ENCODE data around the gene MEFV. TPM values are rescaled to one million over a fixed set of nuclear protein-coding genes. Genes with fewer than 3 reads are reported as not detected.

Gene MEFV
- total and polyA plus RNA-seq, 3 experiments from 2014 or later, result 0.18 TPM; not detected in 2

- Histone ChIP-seq H3K4me3 (ENCODE audit: low read length) (no peak overlapping the region), H3K36me3 (ENCODE audit: insufficient read depth, low read length) (peaks cover 42% of the 10 kb centered on the region), H3K27ac (ENCODE audit: low read depth, low read length) (no peak overlapping the region), H3K27me3 (ENCODE audit: insufficient read depth, low read length, poor library complexity, severe bottlenecking) (no peaks in the 10 kb centered on the region), H3K9me3 (ENCODE audit: low read length) (peaks cover 55% of the 10 kb centered on the region), H3K4me1 (ENCODE audit: insufficient read depth, low read length) (no peaks in the 10 kb centered on the region)
- ChIA-PET CTCF (interaction anchor here (1.0 to 1.4 kb wide), 4 partner anchors 10 to 163 kb away, joined by 3 read pairs; partner anchors contain the start of gene ZNF263), POLR2A (no interaction called here)
- DNase-seq, result no peak
- Mint-ChIP-seq H3K4me3 (no peak overlapping the region), H3K9me3 (peaks cover 18 to 82% (median 75%) of the 10 kb centered on the region in 5 donors), H3K27ac (no peak overlapping the region), H3K27me3 (no peaks in the 10 kb centered on the region), H3K4me1 (peaks cover 5 to 12% (median 7%) of the 10 kb centered on the region in 3 donors), H3K36me3 (peaks cover 34 to 73% (median 66%) of the 10 kb centered on the region in 3 donors)
These were observed 36.2 kb upstream of the MEFV start for GRCh38 chr16:3292604-3293003.

GRCh38 chr16:3289998-3290673, 33.7 kb upstream of the MEFV start:
- no peak for DNase-seq
- H3K9me3 Mint-ChIP-seq, result peaks cover 18 to 81% (median 69%) of the 10 kb centered on the region in 5 donors
- H3K27ac Mint-ChIP-seq, result no peak overlapping the region
- CTCF ChIA-PET, result interaction anchor here (1.1 kb wide), 1 partner anchor 23 kb away, joined by 3 read pairs; no protein-coding TSS in a partner anchor
- H3K4me1 Mint-ChIP-seq, result peaks cover 19 to 30% (median 20%) of the 10 kb centered on the region in 3 donors
- peaks cover 43 to 86% (median 76%) of the 10 kb centered on the region in 3 donors for H3K36me3 Mint-ChIP-seq
- no peaks in the 10 kb centered on the region for H3K27me3 ChIP-seq (ENCODE audit: insufficient read depth, low read length, poor library complexity, severe bottlenecking)
- H3K4me3 Mint-ChIP-seq, result no peak overlapping the region
- H3K4me3 ChIP-seq (ENCODE audit: low read length), result peak overlapping the region; percentile 52
- peaks cover 62% of the 10 kb centered on the region for H3K36me3 ChIP-seq (ENCODE audit: insufficient read depth, low read length)
- H3K4me1 ChIP-seq (ENCODE audit: insufficient read depth, low read length), result peaks cover 4% of the 10 kb centered on the region
- POLR2A ChIA-PET, result no interaction called here
- no peaks in the 10 kb centered on the region for H3K27me3 Mint-ChIP-seq
- no peak overlapping the region for H3K27ac ChIP-seq (ENCODE audit: low read depth, low read length)
- H3K9me3 ChIP-seq (ENCODE audit: low read length), result peaks cover 63% of the 10 kb centered on the region

- peak overlapping the region in 2 of 8 donors; percentile 36 to 68 for H3K27ac Mint-ChIP-seq
These were observed 28.7 kb upstream of the MEFV start for GRCh38 chr16:3285131-3285530.

GRCh38 chr16:3283543-3284447, 27.4 kb upstream of the MEFV start:
- H3K4me3 Mint-ChIP-seq, result peak overlapping the region; percentile 88 to 97 (median 96)
- Histone ChIP-seq H3K27me3 (ENCODE audit: insufficient read depth, low read length, poor library complexity, severe bottlenecking) (no peaks in the 10 kb centered on the region), H3K4me1 (ENCODE audit: insufficient read depth, low read length) (peaks cover 25% of the 10 kb centered on the region), H3K27ac (ENCODE audit: low read depth, low read length) (peak overlapping the region; percentile 95), H3K9me3 (ENCODE audit: low read length) (peaks cover 15% of the 10 kb centered on the region), H3K36me3 (ENCODE audit: insufficient read depth, low read length) (peaks cover 35% of the 10 kb centered on the region), H3K4me3 (ENCODE audit: low read length) (peak overlapping the region; percentile 91)
- POLR2A ChIA-PET, result interaction anchor here (0.6 to 1.9 kb wide), 9 partner anchors 20 to 173 kb away, joined by 3 to 21 read pairs (median 6); partner anchors contain the start of genes TIGD7, ZNF174, ZNF213 and ZNF75A
- CTCF ChIA-PET, result interaction anchor here (0.7 to 2.1 kb wide), 9 partner anchors 9 to 217 kb away, joined by 3 to 7 read pairs (median 3); partner anchors contain the start of genes CLUAP1, TIGD7, ZNF174 and ZNF75A
- no peaks in the 10 kb centered on the region for H3K27me3 Mint-ChIP-seq
- H3K4me1 Mint-ChIP-seq, result peaks cover 35 to 48% (median 41%) of the 10 kb centered on the region in 3 donors
- peak overlapping the region; percentile 84 to 99 (median 96) for H3K27ac Mint-ChIP-seq
- peaks cover 0 to 32% (median 15%) of the 10 kb centered on the region in 5 donors for H3K9me3 Mint-ChIP-seq
- H3K36me3 Mint-ChIP-seq, result peaks cover 22 to 55% (median 43%) of the 10 kb centered on the region in 3 donors
- DNase-seq, result no peak

More at GRCh38 chr16:3285131-3285530, 28.7 kb upstream of the MEFV start:
- peaks cover 49% of the 10 kb centered on the region for H3K36me3 ChIP-seq (ENCODE audit: insufficient read depth, low read length)
- no peak for DNase-seq
- peaks cover 0 to 44% (median 26%) of the 10 kb centered on the region in 5 donors for H3K9me3 Mint-ChIP-seq
- POLR2A ChIA-PET, result no interaction called here
- peaks cover 35 to 48% (median 41%) of the 10 kb centered on the region in 3 donors for H3K4me1 Mint-ChIP-seq
- peak overlapping the region; percentile 91 for H3K4me3 ChIP-seq (ENCODE audit: low read length)
- H3K27me3 Mint-ChIP-seq, result no peaks in the 10 kb centered on the region
- CTCF ChIA-PET, result interaction anchor here (1.1 kb wide), 1 partner anchor 19 kb away, joined by 5 read pairs; no protein-coding TSS in a partner anchor
- peak overlapping the region; percentile 88 to 97 (median 96) for H3K4me3 Mint-ChIP-seq
- peaks cover 25% of the 10 kb centered on the region for H3K4me1 ChIP-seq (ENCODE audit: insufficient read depth, low read length)
- H3K27me3 ChIP-seq (ENCODE audit: insufficient read depth, low read length, poor library complexity, severe bottlenecking), result no peaks in the 10 kb centered on the region
- H3K9me3 ChIP-seq (ENCODE audit: low read length), result peaks cover 28% of the 10 kb centered on the region
- no peak overlapping the region for H3K27ac ChIP-seq (ENCODE audit: low read depth, low read length)
- peaks cover 30 to 68% (median 53%) of the 10 kb centered on the region in 3 donors for H3K36me3 Mint-ChIP-seq

- Mint-ChIP-seq H3K9me3 (peaks cover 0 to 25% (median 11%) of the 10 kb centered on the region in 5 donors), H3K36me3 (peaks cover 18 to 48% (median 38%) of the 10 kb centered on the region in 3 donors), H3K27ac (peak within 1 kb of the TSS; percentile 84 to 99 (median 96)), H3K4me1 (peaks cover 35 to 48% (median 41%) of the 10 kb centered on the region in 3 donors), H3K27me3 (peaks cover 0 to 4% of the 10 kb centered on the region in 2 donors), H3K4me3 (peak within 1 kb of the TSS; percentile 88 to 97 (median 96))
- Histone ChIP-seq H3K4me1 (ENCODE audit: insufficient read depth, low read length) (peaks cover 25% of the 10 kb centered on the region), H3K9me3 (ENCODE audit: low read length) (peaks cover 9% of the 10 kb centered on the region), H3K4me3 (ENCODE audit: low read length) (peak within 1 kb of the TSS; percentile 91), H3K36me3 (ENCODE audit: insufficient read depth, low read length) (peaks cover 28% of the 10 kb centered on the region), H3K27me3 (ENCODE audit: insufficient read depth, low read length, poor library complexity, severe bottlenecking) (no peaks in the 10 kb centered on the region), H3K27ac (ENCODE audit: low read depth, low read length) (peak within 1 kb of the TSS; percentile 95)
- peak; percentile 87 to 95 (median 94) for DNase-seq
- POLR2A ChIA-PET, result interaction anchor here (0.6 to 1.9 kb wide), 17 partner anchors 16 to 435 kb away, joined by 3 to 21 read pairs (median 4); partner anchors contain the start of genes TIGD7, ZNF174, ZNF213 and ZNF75A
- CTCF ChIA-PET, result interaction anchor here (0.7 to 2.1 kb wide), 9 partner anchors 10 to 218 kb away, joined by 3 to 10 read pairs (median 3); partner anchors contain the start of genes CLUAP1, TIGD7, ZNF174 and ZNF75A
These were observed 26.5 kb upstream of the MEFV start, which contains the start of gene ZNF263 for GRCh38 chr16:3282730-3283542. Gene ZNF263, plus strand, starts transcription at chr16:3283491. Its CDS starts 328 bp downstream, at chr16:3283819.

GRCh38 chr16:3282103-3282729, 25.8 kb upstream of the MEFV start:
- H3K36me3 ChIP-seq (ENCODE audit: insufficient read depth, low read length), result peaks cover 23% of the 10 kb centered on the region
- no peak for DNase-seq
- peaks cover 0 to 4% of the 10 kb centered on the region in 2 donors for H3K27me3 Mint-ChIP-seq
- peaks cover 9% of the 10 kb centered on the region for H3K9me3 ChIP-seq (ENCODE audit: low read length)
- peaks cover 25% of the 10 kb centered on the region for H3K4me1 ChIP-seq (ENCODE audit: insufficient read depth, low read length)
- H3K36me3 Mint-ChIP-seq, result peaks cover 15 to 42% (median 31%) of the 10 kb centered on the region in 3 donors
- H3K27me3 ChIP-seq (ENCODE audit: insufficient read depth, low read length, poor library complexity, severe bottlenecking), result no peaks in the 10 kb centered on the region
- H3K4me1 Mint-ChIP-seq, result peaks cover 35 to 48% (median 41%) of the 10 kb centered on the region in 3 donors
- peak overlapping the region; percentile 87 to 97 (median 96) for H3K4me3 Mint-ChIP-seq
- H3K27ac ChIP-seq (ENCODE audit: low read depth, low read length), result peak overlapping the region; percentile 95
- ChIA-PET CTCF (interaction anchor here (0.7 to 2.1 kb wide), 7 partner anchors 10 to 219 kb away, joined by 3 to 10 read pairs (median 3); partner anchors contain the start of genes CLUAP1, ZNF174 and ZSCAN32), POLR2A (interaction anchor here (0.6 to 1.9 kb wide), 15 partner anchors 15 to 436 kb away, joined by 3 to 21 read pairs (median 4); partner anchors contain the start of genes TIGD7, ZNF174, ZNF213 and ZNF75A)
- peak overlapping the region; percentile 91 for H3K4me3 ChIP-seq (ENCODE audit: low read length)
- peak overlapping the region; percentile 66 to 98 (median 89) for H3K27ac Mint-ChIP-seq
- peaks cover 0 to 19% (median 6%) of the 10 kb centered on the region in 5 donors for H3K9me3 Mint-ChIP-seq

Data from CD8-positive, alpha-beta memory T cell (primary cell).